OCI-LY1 (cell line): ENCODE measurements around the gene CLPTM1L.

ENCODE experiments used
- H2AFZ ChIP-seq: fragments of 200-600 bp; sonication (generic), shearing (Covaris generic); 2 replicates; pipeline ENCODE4 v1.6.0; 2014; ENCODE audit warnings: antibody characterized with exemption, mild to moderate bottlenecking, low read length
- H3F3A ChIP-seq: fragments of 200-600 bp; sonication (generic), shearing (Covaris generic); 2 replicates; pipeline ENCODE4 v1.6.0; 2014; ENCODE audit warnings: mild to moderate bottlenecking, antibody characterized with exemption, low read length, moderate library complexity; ENCODE audit not compliant: insufficient read depth
- H3K27ac ChIP-seq: fragments of 200-600 bp; sonication (generic); 2 replicates; pipeline ENCODE4 v1.5.1; 2014; ENCODE audit warnings: low read length, mixed run types, mild to moderate bottlenecking, low read depth; ENCODE audit not compliant: poor library complexity, severe bottlenecking
- H3K27me3 ChIP-seq: fragments of 200-600 bp; sonication (generic); 2 replicates; pipeline ENCODE4 v1.6.0; 2014; ENCODE audit warnings: antibody characterized with exemption, mild to moderate bottlenecking, low read length, moderate library complexity; ENCODE audit not compliant: insufficient read depth
- H3K36me3 ChIP-seq: fragments of 200-600 bp; sonication (generic); 2 replicates; pipeline ENCODE4 v1.6.1; 2014; ENCODE audit warnings: mild to moderate bottlenecking, antibody characterized with exemption, low read length, moderate library complexity, mixed read lengths; ENCODE audit not compliant: insufficient read depth
- H3K4me1 ChIP-seq: fragments of 200-600 bp; sonication (generic); 2 replicates; pipeline ENCODE4 v1.5.1; 2014; ENCODE audit warnings: mild to moderate bottlenecking, low read length, moderate library complexity; ENCODE audit not compliant: insufficient read depth, severe bottlenecking
- H3K4me2 ChIP-seq: fragments of 200-600 bp; sonication (generic), shearing (Covaris generic); 2 replicates; pipeline ENCODE4 v1.6.1; 2014; ENCODE audit warnings: low read length
- H3K4me3 ChIP-seq: fragments of 200-600 bp; sonication (generic); 2 replicates; pipeline ENCODE4 v1.5.1; 2014; ENCODE audit warnings: low read length, low read depth, mild to moderate bottlenecking, mixed read lengths; ENCODE audit not compliant: poor library complexity, severe bottlenecking
- H3K79me2 ChIP-seq: fragments of 200-600 bp; shearing (Covaris generic); 2 replicates; pipeline ENCODE4 v1.6.1; 2016; ENCODE audit warnings: mixed run types, low read length, mixed read lengths; ENCODE audit not compliant: insufficient read depth
- H3K9ac ChIP-seq: fragments of 200-600 bp; sonication (generic), shearing (Covaris generic); 2 replicates; pipeline ENCODE4 v1.6.1; 2014; ENCODE audit warnings: mild to moderate bottlenecking, low read length, mixed read lengths
- H3K9me2 ChIP-seq: fragments of 200-600 bp; sonication (generic), shearing (Covaris generic); 2 replicates; pipeline ENCODE4 v1.6.1; 2014; ENCODE audit warnings: low read depth, mild to moderate bottlenecking, low read length, mixed read lengths
- H3K9me3 ChIP-seq: fragments of 200-600 bp; shearing (Covaris generic); 2 replicates; pipeline ENCODE4 v1.6.1; 2014; ENCODE audit warnings: low read length, mixed read lengths
- H4K20me1 ChIP-seq: fragments of 200-600 bp; sonication (generic), shearing (Covaris generic); 2 replicates; pipeline ENCODE4 v1.6.0; 2016; ENCODE audit warnings: mild to moderate bottlenecking, low read length; ENCODE audit not compliant: insufficient read depth
- CTCF ChIP-seq: fragments of 200-600 bp; sonication (generic), shearing (Covaris generic); IDR thresholded peaks from 2 replicates; pipeline ENCODE4 v1.5.1; 2017; ENCODE audit warnings: mild to moderate bottlenecking, antibody characterized with exemption, low read length, moderate library complexity, mixed read lengths
- EZH2 ChIP-seq: fragments of 200-600 bp; sonication (generic), shearing (Covaris generic); IDR thresholded peaks from 2 replicates; pipeline ENCODE4 v1.8.0; 2017; ENCODE audit warnings: borderline replicate concordance, mixed run types, mild to moderate bottlenecking, antibody characterized with exemption, low read length, moderate library complexity, mixed read lengths

Gene CLPTM1L

DNA sequence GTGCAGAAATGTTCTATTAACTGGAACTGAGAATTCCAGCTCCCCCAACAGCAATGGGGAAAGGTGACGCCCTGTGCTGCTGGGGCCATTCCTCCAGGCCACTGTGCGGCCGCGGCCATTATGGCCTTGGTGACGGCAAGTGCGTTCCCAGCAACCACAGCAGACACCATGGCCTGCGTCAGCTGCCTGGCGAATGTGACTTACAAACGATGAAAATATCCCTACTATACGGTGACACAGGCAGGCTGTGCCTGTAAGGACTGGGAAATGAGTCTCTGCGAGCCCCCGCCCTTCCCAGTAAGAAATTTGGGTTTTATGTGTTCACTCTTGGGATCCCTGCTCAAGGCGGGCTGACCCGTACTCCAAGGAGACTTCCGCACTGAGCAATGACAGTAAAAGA lies 20.6 kb downstream of the CLPTM1L start:
- H3K4me2 ChIP-seq = no peak overlapping the region
- no peaks in the 10 kb centered on the region for H3K4me1 ChIP-seq
- H3K4me3 ChIP-seq = no peak overlapping the region
- H3K27me3 ChIP-seq = no peaks in the 10 kb centered on the region
- H4K20me1 ChIP-seq = no peaks in the 10 kb centered on the region
- H2AFZ ChIP-seq = no peak overlapping the region
- H3K36me3 ChIP-seq = peaks cover 88% of the 10 kb centered on the region
- no peaks in the 10 kb centered on the region for H3K9me2 ChIP-seq
- H3K27ac ChIP-seq = no peak overlapping the region
- H3K79me2 ChIP-seq = no peaks in the 10 kb centered on the region
- no peak overlapping the region for H3K9ac ChIP-seq
- H3F3A ChIP-seq = no peaks in the 10 kb centered on the region
- TF ChIP-seq CTCF = no peak
- H3K9me3 ChIP-seq = no peaks in the 10 kb centered on the region

- Histone ChIP-seq H3K36me3 (peaks cover 88% of the 10 kb centered on the region), H3K9me3 (no peaks in the 10 kb centered on the region), H2AFZ (no peak overlapping the region), H3K9ac (no peak overlapping the region), H3K4me1 (no peaks in the 10 kb centered on the region), H3K4me2 (no peak overlapping the region), H3K27me3 (no peaks in the 10 kb centered on the region), H3K79me2 (no peaks in the 10 kb centered on the region), H3F3A (no peaks in the 10 kb centered on the region), H3K4me3 (no peak overlapping the region), H4K20me1 (no peaks in the 10 kb centered on the region), H3K27ac (no peak overlapping the region), H3K9me2 (no peaks in the 10 kb centered on the region)
- TF ChIP-seq CTCF (no peak), EZH2 (no peak)
Measured at GRCh38 chr5:1323803-1324173, 21.1 kb downstream of the CLPTM1L start.

DNA sequence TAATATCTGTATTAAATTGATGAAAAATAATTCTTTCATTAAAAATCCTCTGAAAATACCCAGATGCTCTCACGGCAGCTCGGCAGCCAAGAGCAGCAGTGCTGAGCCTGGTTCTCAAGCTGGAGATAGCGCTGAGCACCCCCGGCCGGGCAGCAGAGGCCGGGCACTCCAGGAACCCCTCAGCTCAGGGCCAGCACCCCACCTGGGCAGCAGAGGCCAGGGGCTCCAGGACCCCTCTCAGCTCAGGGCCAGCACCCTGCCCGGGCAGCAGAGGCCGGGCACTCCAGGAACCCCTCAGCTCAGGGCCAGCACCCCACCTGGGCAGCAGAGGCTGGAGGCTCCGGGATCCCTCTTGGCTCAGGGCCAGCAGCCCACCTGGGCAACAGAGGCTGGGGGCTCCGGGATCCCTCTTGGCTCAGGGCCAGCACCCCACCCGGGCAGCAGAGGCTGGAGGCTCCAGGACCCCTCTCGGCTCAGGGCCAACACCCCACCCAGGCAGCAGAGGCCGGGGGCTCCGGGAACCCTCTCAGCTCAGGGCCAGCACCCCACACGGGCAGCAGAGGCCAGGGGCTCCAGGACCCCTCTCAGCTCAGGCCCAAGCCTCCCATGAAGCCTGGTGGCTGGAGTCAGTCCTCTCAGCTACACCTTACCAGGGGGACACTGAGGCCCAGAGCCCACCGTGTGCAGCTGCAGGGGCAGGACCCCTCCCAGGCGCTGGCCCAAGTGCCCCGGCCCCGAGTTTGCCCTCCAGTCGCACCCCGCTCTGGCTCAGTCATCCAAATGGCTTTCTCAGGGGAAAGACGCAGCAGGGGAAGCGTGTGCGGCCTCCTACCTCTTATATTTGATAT lies 21.7 kb downstream of the CLPTM1L start:
- no peaks in the 10 kb centered on the region for H3K9me2 ChIP-seq
- H3K27me3 ChIP-seq = no peaks in the 10 kb centered on the region
- no peak overlapping the region for H3K27ac ChIP-seq
- no peaks in the 10 kb centered on the region for H3F3A ChIP-seq
- no peak overlapping the region for H3K4me3 ChIP-seq
- H3K4me1 ChIP-seq = no peaks in the 10 kb centered on the region
- H4K20me1 ChIP-seq = no peaks in the 10 kb centered on the region
- TF ChIP-seq CTCF = no peak
- TF ChIP-seq EZH2 = no peak
- H3K79me2 ChIP-seq = no peaks in the 10 kb centered on the region
- H3K4me2 ChIP-seq = no peak overlapping the region
- H3K9me3 ChIP-seq = no peaks in the 10 kb centered on the region
- H2AFZ ChIP-seq = no peak overlapping the region
- no peak overlapping the region for H3K9ac ChIP-seq
- H3K36me3 ChIP-seq = peaks cover 89% of the 10 kb centered on the region
